CD14-positive monocyte (primary cell): ENCODE measurements around the gene XPR1. TPM values are rescaled to one million over a fixed set of nuclear protein-coding genes. Genes with fewer than 3 reads are reported as not detected.

Experiments used
- DNase-seq, 3 donors: peaks; one replicate each; pipeline ENCODE4 v3.0.0-alpha.2; 2011 to 2022
- H2AFZ ChIP-seq: 2 replicates; pipeline ENCODE4 v1.6.0; 2012; ENCODE audit warnings: mild to moderate bottlenecking, low read depth, low read length, inconsistent platforms; ENCODE audit not compliant: insufficient read depth, poor library complexity, severe bottlenecking
- H3K27ac ChIP-seq, 2 donors: 1 replicate in 1 of 2; 2 replicates in 1 of 2; pipeline ENCODE4 v1.5.1; 2012 to 2013; ENCODE audit warnings: low read length in 2 of 2, control low read depth in 1 of 2, inconsistent platforms in 1 of 2, low read depth in 1 of 2, mild to moderate bottlenecking in 1 of 2
- H3K27me3 ChIP-seq, 2 donors: one replicate each; pipeline versions ENCODE4 v1.6.0 to v1.6.1; 2011 to 2013; ENCODE audit warnings: low read length in 2 of 2; ENCODE audit not compliant: control insufficient read depth in 2 of 2, insufficient read depth in 2 of 2
- H3K36me3 ChIP-seq, 2 donors: replicated peaks in 1 of 2; 1 replicate in 1 of 2; 2 replicates in 1 of 2; pipeline versions ENCODE4 v1.5.1 to v1.6.1; 2012 to 2013; ENCODE audit warnings: low read length in 2 of 2, control low read depth in 1 of 2, inconsistent platforms in 1 of 2, mild to moderate bottlenecking in 1 of 2; ENCODE audit not compliant: insufficient read depth in 2 of 2, control insufficient read depth in 1 of 2
- H3K4me1 ChIP-seq, 2 donors: 1 replicate in 1 of 2; 2 replicates in 1 of 2; pipeline versions ENCODE4 v1.5.1 to v1.6.1; 2012 to 2013; ENCODE audit warnings: low read length in 2 of 2, control low read depth in 1 of 2, inconsistent platforms in 1 of 2, mild to moderate bottlenecking in 1 of 2, moderate library complexity in 1 of 2; ENCODE audit not compliant: insufficient read depth in 2 of 2, control insufficient read depth in 1 of 2
- H3K4me2 ChIP-seq: replicated peaks from 2 replicates; pipeline ENCODE3; 2012; ENCODE audit warnings: low read length, moderate library complexity, mild to moderate bottlenecking; ENCODE audit not compliant: poor library complexity, severe bottlenecking; ENCODE audit errors: extremely low read depth
- H3K4me3 ChIP-seq, 3 experiments: fragments of 200-600 bp in 1 of 3; sonication (generic) in 1 of 3; replicated peaks in 1 of 3; 1 replicate in 2 of 3; 2 replicates in 1 of 3; pipeline ENCODE4 v1.5.1; 2011 to 2013; ENCODE audit warnings: low read length in 3 of 3, mild to moderate bottlenecking in 3 of 3, control low read depth in 2 of 3, low read depth in 2 of 3, inconsistent platforms in 1 of 3, moderate library complexity in 1 of 3
- H3K79me2 ChIP-seq: 2 replicates; pipeline ENCODE4 v1.6.0; 2012; ENCODE audit warnings: mild to moderate bottlenecking, control low read depth, inconsistent platforms, low read length, moderate library complexity; ENCODE audit not compliant: insufficient read depth
- H3K9ac ChIP-seq: 2 replicates; pipeline ENCODE4 v1.6.0; 2017; ENCODE audit warnings: low read length, mild to moderate bottlenecking; ENCODE audit not compliant: insufficient read depth, poor library complexity, severe bottlenecking
- H3K9me3 ChIP-seq, 2 donors: replicated peaks in 1 of 2; 1 replicate in 1 of 2; 2 replicates in 1 of 2; pipeline versions ENCODE4 v1.5.1 to v1.6.1; 2012 to 2013; ENCODE audit warnings: low read length in 2 of 2, control low read depth in 1 of 2; ENCODE audit not compliant: control insufficient read depth in 1 of 2, insufficient read depth in 1 of 2
- H4K20me1 ChIP-seq: 2 replicates; pipeline ENCODE4 v1.6.0; 2012; ENCODE audit warnings: mild to moderate bottlenecking, low read length, control low read depth, moderate library complexity; ENCODE audit not compliant: insufficient read depth
- H3K27ac Mint-ChIP-seq, 7 donors: one replicate each; pipeline ENCODE4 v1.8.0; 2020; ENCODE audit warnings: mild to moderate bottlenecking in 7 of 7, mixed read lengths in 7 of 7, moderate library complexity in 6 of 7, inconsistent platforms in 2 of 7
- H3K27me3 Mint-ChIP-seq, 3 donors: one replicate each; pipeline ENCODE4 v1.8.0; 2021 to 2022; ENCODE audit warnings: low read depth in 3 of 3, mild to moderate bottlenecking in 3 of 3, mixed read lengths in 3 of 3, moderate library complexity in 3 of 3, inconsistent platforms in 1 of 3
- H3K36me3 Mint-ChIP-seq, 2 donors: one replicate each; pipeline ENCODE4 v1.8.0; 2020; ENCODE audit warnings: mixed read lengths in 2 of 2, inconsistent platforms in 1 of 2, mild to moderate bottlenecking in 1 of 2
- H3K4me1 Mint-ChIP-seq: one replicate; pipeline ENCODE4 v1.8.0; 2020; ENCODE audit warnings: mild to moderate bottlenecking, mixed read lengths
- H3K4me3 Mint-ChIP-seq, 2 donors: one replicate each; pipeline ENCODE4 v1.8.0; 2020; ENCODE audit warnings: mild to moderate bottlenecking in 2 of 2, mixed read lengths in 2 of 2, moderate library complexity in 1 of 2
- H3K9me3 Mint-ChIP-seq, 7 donors: one replicate each; pipeline ENCODE4 v1.8.0; 2020 to 2022; ENCODE audit warnings: mixed read lengths in 7 of 7, mild to moderate bottlenecking in 6 of 7, moderate library complexity in 6 of 7, inconsistent platforms in 2 of 7
- WGBS: methylation state at CpG from one replicate; pipeline ENCODE4 v1.1.5; 2013; ENCODE audit warnings: missing lambda C conversion rate; ENCODE audit not compliant: insufficient coverage; 5-methylcytosine and 5-hydroxymethylcytosine counted together
- intact Hi-C, 2 donors: fragments of 100-400 bp; cut with micrococcal nuclease; formaldehyde crosslinking; loops; one replicate each; pipeline versions ENCODE4 v1.15.0 to v1.15.1; 2023
- polyA plus RNA-seq, 3 donors: library from polyadenylated mRNA; depleted of rRNA in 1 of 3; unstranded in 2 of 3; stranded (reverse) in 1 of 3; fragments of 300-500 nt in 2 of 3; fragments of >200 nt in 1 of 3; fragmentation: Illumina TruSeq in 2 of 3; gene quantifications; 1 replicate in 2 of 3; 2 replicates in 1 of 3; pipeline ENCODE4 v1.2.3, GENCODE V29; 2012 to 2021
- TF ChIP-seq, protein P1 (sequence below): fragments of 200-600 bp; IDR thresholded peaks from one replicate; pipeline ENCODE4 v1.8.0; 2022; ENCODE audit warnings: antibody characterized with exemption, mild to moderate bottlenecking

Gene XPR1
- polyA plus RNA-seq, 3 donors, result 4.7 to 12.5 (median 8.7) TPM

DNA sequence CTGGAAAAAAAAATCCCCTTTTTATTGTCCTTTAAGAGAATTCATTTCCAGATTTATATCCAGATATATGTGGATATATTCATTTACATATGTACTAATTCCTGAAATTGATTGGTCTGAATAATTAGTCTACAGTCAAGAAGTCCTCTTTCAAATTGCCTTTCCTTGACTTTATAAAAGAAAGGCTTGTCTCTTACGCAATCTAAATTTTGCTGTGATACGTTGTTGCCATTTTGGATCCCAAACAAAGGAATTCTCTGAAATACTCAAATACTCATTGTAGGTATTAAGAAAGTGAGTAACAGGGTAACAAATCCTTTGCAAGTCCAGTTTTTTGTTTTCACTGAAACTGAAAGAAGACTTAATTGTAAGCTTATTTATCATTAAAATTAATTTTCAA is 144.0 kb downstream of the XPR1 start:
- peaks cover 5% of the 10 kb centered on the region for H4K20me1 ChIP-seq
- Mint-ChIP-seq H3K4me3 (no peak overlapping the region), H3K4me1 (peaks cover 9% of the 10 kb centered on the region), H3K27ac (no peak overlapping the region), H3K9me3 (peaks cover 0 to 2% (median 0%) of the 10 kb centered on the region in 7 donors), H3K27me3 (peaks cover 0 to 1% (median 0%) of the 10 kb centered on the region in 3 donors), H3K36me3 (no peaks in the 10 kb centered on the region)
- H3K9ac ChIP-seq, result no peak overlapping the region
- no peak overlapping the region for H3K27ac ChIP-seq
- no peak for DNase-seq
- TF ChIP-seq, protein P1, sequence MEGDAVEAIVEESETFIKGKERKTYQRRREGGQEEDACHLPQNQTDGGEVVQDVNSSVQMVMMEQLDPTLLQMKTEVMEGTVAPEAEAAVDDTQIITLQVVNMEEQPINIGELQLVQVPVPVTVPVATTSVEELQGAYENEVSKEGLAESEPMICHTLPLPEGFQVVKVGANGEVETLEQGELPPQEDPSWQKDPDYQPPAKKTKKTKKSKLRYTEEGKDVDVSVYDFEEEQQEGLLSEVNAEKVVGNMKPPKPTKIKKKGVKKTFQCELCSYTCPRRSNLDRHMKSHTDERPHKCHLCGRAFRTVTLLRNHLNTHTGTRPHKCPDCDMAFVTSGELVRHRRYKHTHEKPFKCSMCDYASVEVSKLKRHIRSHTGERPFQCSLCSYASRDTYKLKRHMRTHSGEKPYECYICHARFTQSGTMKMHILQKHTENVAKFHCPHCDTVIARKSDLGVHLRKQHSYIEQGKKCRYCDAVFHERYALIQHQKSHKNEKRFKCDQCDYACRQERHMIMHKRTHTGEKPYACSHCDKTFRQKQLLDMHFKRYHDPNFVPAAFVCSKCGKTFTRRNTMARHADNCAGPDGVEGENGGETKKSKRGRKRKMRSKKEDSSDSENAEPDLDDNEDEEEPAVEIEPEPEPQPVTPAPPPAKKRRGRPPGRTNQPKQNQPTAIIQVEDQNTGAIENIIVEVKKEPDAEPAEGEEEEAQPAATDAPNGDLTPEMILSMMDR, result no peak
- no peak overlapping the region for H2AFZ ChIP-seq
- H3K36me3 ChIP-seq, result no peaks in the 10 kb centered on the region
- H3K9me3 ChIP-seq, result no peaks in the 10 kb centered on the region
- no peaks in the 10 kb centered on the region for H3K27me3 ChIP-seq
- no peak overlapping the region for H3K4me2 ChIP-seq
- peaks cover 0 to 7% of the 10 kb centered on the region in 2 donors for H3K4me1 ChIP-seq
- WGBS, result no CpG with 5 or more reads among the region's 2 CpGs
- no peak overlapping the region for H3K4me3 ChIP-seq
- no peaks in the 10 kb centered on the region for H3K79me2 ChIP-seq
- intact Hi-C loops, result no loop called here

DNA sequence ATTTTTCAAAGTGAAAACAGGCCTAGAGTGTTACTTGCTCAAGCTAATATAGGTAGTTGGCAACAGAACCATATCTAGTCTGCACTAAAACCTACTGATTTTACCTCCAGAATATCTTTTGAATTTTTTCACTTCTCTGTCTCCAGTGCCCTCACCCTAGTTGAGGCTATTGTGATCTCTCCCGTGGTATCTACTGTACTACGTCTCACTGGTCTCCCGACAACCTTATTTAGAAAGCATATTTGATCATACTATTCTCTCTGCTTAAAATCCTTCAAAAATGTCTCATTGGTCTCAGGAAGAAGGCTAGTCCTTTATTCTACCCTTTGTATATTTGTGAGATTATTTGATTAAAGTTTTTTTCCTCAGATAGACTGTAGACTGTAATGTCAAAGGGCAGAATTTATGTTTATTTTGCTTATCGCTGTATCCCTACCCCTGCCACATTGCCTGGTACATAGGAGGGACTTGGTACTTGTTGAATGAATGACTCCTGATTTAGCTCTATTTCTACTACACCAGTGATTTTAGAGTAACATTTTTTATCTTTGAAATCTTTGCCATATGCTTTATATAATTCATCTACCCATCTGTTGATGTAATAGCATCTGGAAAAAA is 145.4 kb downstream of the XPR1 start:
- H3K36me3 Mint-ChIP-seq, result no peaks in the 10 kb centered on the region

More for the DNA sequence above, 145.4 kb downstream of the XPR1 start:
- H3K9ac ChIP-seq, result no peak overlapping the region
- TF ChIP-seq, protein P1, result no peak
- Mint-ChIP-seq H3K9me3 (peaks cover 0 to under 1% (median 0%) of the 10 kb centered on the region in 7 donors), H3K27ac (no peak overlapping the region), H3K27me3 (peaks cover 0 to 1% (median 0%) of the 10 kb centered on the region in 3 donors), H3K4me1 (peaks cover 9% of the 10 kb centered on the region), H3K4me3 (no peak overlapping the region)
- no peak for DNase-seq
- no peaks in the 10 kb centered on the region for H3K9me3 ChIP-seq
- H3K4me1 ChIP-seq, result peaks cover 0 to 7% of the 10 kb centered on the region in 2 donors
- no peak overlapping the region for H2AFZ ChIP-seq
- no peak overlapping the region for H3K4me2 ChIP-seq
- peaks cover 5% of the 10 kb centered on the region for H4K20me1 ChIP-seq
- no peaks in the 10 kb centered on the region for H3K27me3 ChIP-seq
- H3K4me3 ChIP-seq, result no peak overlapping the region
- no peaks in the 10 kb centered on the region for H3K79me2 ChIP-seq
- no peak overlapping the region for H3K27ac ChIP-seq
- no peaks in the 10 kb centered on the region for H3K36me3 ChIP-seq
- WGBS, result no CpG with 5 or more reads among the region's 4 CpGs
- intact Hi-C loops, result no loop called here
